Activated T-cell treated with anti-CD3 and anti-CD28 coated beads for 4 hours (primary cell): ENCODE measurements around the gene LYRM9.
"Not testable (repeated sequence)": the region's sequence is repeated elsewhere in the genome, so short reads cannot be mapped to it uniquely, and the experiment has no call there.

ENCODE experiments used
- DNase-seq: peaks from one replicate; pipeline ENCODE4 v3.0.0-alpha.2; 2020

The LYRM9 gene

GRCh38 chr17:27837769-27838168 is 55.4 kb downstream of the LYRM9 start:
- not testable (repeated sequence) for DNase-seq

GRCh38 chr17:27836651-27837050 is 56.5 kb downstream of the LYRM9 start:
- no peak for DNase-seq

- DNase-seq, result no peak
Observed at GRCh38 chr17:27834571-27834970, 58.6 kb downstream of the LYRM9 start.

- DNase-seq, result no peak
Observed at GRCh38 chr17:27832831-27833230, 60.3 kb downstream of the LYRM9 start.

- DNase-seq, result not testable (repeated sequence)
Observed at GRCh38 chr17:27829888-27830287, 63.3 kb downstream of the LYRM9 start.

- not testable (repeated sequence) for DNase-seq
Observed at GRCh38 chr17:27829143-27829711, 63.9 kb downstream of the LYRM9 start.
